NCI-H2227 (cell line): Measurements from ENCODE around the gene PTPRD.
"Not testable (repeated sequence)": the region's sequence is repeated elsewhere in the genome, so short reads cannot be mapped to it uniquely, and the experiment has no call there.

ENCODE experiments used
- DNase-seq: peaks from one replicate; lab custom pipeline; 2025; ENCODE audit not compliant: unreplicated experiment; lab: John Stamatoyannopoulos, UW

Gene PTPRD

GRCh38 chr9:8717146-8717545, 1895.7 kb downstream of the PTPRD start:
- no peak for DNase-seq

DNA sequence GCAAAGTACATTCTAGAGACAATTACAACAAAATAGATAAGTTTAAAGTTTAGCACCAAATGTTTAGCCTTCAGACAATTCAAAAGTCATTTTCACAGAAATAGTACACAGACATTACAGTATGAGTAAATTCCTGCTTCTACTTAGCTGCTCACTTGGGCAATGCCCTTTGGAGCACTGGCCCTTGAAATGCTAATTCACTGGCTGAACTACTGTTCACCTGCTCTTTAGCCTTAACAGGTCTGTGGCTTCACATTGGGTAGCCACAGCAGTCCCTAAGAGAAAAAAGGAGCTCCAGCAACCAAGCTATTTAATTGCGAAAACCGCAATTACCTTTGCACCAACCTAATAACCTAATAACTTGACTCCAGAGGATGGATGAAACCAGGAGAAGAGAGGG, 1897.0 kb downstream of the PTPRD start:
- no peak for DNase-seq

GRCh38 chr9:8713811-8714165, 1899.0 kb downstream of the PTPRD start:
- no peak for DNase-seq

DNA sequence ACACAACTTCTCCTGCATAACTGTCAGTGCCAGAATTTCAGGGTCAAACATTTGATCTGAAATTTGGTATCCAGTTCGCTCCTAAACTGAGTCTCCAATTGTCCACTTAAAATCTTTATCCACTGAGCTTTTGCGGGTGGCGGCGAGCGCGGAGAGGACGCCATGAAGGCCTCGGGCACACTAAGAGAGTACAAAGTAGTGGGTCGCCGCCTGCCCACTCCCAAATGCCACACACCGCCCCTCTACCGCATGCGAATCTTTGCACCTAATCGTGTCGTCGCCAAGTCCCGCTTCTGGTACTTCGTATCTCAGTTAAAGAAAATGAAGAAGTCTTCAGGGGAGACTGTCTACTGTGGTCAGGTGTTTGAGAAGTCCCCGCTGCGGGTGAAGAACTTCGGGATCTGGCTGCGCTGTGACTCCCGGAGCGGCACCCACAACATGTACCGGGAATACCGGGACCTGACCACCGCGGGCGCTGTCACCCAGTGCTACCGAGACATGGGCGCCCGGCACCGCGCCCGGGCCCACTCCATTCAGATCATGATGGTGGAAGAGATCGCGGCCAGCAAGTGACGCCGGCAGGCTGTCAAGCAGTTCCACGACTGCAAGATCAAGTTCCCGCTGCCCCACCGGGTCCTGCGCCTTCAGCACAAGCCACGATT, 1899.5 kb downstream of the PTPRD start:
- no peak for DNase-seq

GRCh38 chr9:8709731-8710130, 1903.1 kb downstream of the PTPRD start:
- DNase-seq: no peak

GRCh38 chr9:8708728-8709127, 1904.1 kb downstream of the PTPRD start:
- DNase-seq: no peak

GRCh38 chr9:8706998-8707397, 1905.8 kb downstream of the PTPRD start:
- DNase-seq: no peak

GRCh38 chr9:8706531-8706930, 1906.3 kb downstream of the PTPRD start:
- DNase-seq: no peak

- DNase-seq: no peak
Measured at GRCh38 chr9:8705861-8706260, 1906.9 kb downstream of the PTPRD start.

DNA sequence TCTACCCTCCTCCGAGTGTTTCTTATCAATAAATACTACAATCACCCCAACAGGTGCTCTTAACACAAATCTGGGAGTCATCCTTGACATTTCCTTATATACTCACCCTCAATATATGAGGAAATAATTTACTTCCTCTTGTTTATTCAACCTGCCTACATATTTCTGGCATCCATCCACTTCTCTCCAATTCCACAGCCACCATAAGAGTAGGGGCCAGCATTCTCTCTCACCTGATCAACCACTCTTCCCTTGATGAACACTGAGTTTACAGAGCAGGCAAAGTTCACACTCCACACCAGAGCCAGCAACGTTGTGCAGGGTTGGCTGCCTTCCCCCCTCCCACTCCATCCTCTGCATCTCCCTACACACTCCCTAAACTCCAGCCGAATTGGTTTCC, 1908.9 kb downstream of the PTPRD start:
- no peak for DNase-seq

- DNase-seq: no peak
Measured at GRCh38 chr9:8701904-8702303, 1910.9 kb downstream of the PTPRD start.

- DNase-seq: not testable (repeated sequence)
Measured at GRCh38 chr9:8697565-8697964, 1915.2 kb downstream of the PTPRD start.

DNA sequence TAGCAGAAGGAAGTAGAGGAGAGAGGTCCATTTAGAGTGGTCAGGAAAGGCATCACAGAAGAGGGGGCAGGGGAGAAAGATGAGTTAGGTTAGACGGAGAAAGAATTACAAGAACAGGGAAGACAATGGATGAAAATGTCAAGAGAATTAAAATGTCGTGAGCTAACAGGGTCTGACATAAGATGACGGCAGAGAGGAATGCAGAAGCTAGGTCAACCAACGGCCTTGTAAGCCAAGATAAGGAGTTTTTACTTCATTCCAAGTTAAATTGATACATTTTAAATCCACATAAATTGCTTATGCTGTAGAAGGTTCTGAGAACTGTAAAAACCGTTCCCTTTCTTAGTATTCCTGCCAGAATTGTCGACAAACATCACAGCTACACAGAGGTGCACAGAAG, 1916.3 kb downstream of the PTPRD start:
- DNase-seq: no peak

GRCh38 chr9:8694983-8695588, 1917.7 kb downstream of the PTPRD start:
- peak; percentile 52 for DNase-seq

DNA sequence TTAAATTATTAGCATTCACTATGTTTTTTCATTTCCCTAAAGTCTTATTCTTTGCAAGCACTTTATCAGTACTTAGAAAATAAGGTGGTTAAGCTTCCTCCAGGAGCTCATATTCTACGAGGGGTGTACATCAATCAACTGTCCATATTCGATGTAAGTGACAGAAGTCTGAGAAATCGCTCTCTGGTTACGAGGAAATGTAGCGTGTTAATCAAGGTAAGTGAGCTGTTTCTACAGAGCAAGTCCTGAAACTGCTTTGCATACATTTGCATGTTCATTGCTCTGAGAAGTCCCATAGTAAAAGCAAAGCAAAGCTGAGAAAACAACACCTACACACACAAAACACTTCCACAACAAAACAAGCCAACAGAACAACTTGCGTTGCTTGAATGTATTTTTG, 1919.3 kb downstream of the PTPRD start:
- no peak for DNase-seq

DNA sequence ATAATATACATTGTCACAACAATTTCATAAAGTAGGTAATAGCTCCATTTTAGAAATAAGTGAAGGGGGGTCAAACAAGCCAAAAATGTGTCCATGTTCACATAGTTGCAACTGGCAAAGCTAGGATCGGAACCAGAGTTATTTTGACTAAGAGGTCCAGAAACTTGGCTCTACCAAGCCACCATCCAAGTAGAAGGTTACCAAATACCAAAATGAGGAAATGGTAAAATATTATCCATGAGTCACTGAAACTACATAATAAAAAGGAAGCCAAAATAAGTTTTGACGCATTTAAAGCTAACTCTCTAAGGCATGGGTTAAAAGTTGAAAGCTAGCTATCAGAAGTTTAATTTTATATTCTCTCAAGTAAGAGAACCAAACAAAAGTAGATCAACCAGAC, 1926.3 kb downstream of the PTPRD start:
- no peak for DNase-seq

- DNase-seq: no peak
Measured at GRCh38 chr9:8685825-8686224, 1927.0 kb downstream of the PTPRD start.

DNA sequence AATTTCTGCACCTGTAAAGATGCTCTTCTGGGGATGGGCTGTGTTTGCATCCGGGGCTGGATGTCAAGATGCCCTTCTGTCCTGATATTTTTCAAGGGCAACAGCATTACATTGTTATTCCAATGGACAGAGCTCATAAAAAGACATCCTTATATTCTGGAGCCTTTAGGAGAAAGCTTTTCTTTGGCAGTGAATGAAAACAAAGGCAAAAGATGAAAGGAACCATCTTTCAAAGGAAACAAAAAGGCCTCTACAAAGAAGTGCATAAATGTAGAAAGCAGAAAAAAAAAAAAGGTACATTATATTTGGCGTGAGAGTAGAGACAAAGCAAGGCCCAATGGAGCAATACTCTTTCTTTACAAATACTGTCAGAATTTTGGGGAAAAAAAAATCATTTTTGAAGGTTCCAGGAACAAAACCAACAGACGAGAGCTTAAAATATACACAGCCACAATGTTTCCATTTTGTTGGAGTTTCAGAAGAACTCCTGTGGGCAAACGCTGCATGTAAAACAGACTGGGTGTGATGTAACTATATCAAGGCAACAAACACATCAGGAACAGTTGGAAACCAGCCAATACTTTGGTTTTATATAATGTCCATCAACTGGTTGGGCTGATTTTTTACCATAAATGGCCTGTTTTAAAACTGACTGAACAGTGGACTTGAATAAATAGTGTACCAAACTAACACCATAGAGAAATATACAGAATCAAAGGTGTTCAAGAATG, 1927.7 kb downstream of the PTPRD start:
- no peak for DNase-seq

GRCh38 chr9:8683496-8683895, 1929.3 kb downstream of the PTPRD start:
- DNase-seq: no peak

DNA sequence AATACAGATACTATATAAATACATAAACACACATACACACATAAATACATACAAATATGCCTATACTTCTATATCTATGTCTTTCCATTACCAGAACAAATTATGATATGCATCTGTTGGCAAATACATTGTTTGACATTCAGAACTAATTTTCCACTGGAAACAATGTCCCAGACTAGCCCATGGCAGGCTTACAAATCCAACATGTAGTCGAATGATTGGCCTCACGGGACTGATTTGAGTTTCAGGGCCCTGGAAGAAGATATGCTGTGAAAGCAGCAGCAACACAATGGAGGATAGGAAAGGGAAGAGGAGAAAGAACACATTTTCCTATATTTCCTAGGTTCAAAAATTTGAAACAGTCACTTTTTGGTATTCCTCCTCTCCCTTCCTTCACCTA, 1932.1 kb downstream of the PTPRD start:
- no peak for DNase-seq

DNA sequence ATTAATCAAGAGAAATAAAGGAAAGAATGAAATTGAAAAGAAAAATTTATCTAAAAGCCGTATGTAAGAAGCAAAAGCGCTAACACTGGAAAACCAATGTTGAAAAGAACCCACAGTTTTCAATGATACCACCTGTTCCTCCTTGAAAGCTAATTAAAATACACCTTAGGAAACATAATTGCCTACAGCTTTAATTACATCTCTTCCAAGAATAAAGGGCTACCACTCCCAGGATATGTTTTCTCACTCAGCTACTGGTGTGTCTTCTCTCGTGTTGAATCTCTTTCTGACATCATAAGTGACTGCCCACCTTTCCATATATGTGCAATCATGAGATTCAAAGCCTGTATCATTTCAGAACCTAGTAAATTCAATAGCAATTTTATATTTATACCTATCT, 1932.6 kb downstream of the PTPRD start:
- DNase-seq: no peak

DNA sequence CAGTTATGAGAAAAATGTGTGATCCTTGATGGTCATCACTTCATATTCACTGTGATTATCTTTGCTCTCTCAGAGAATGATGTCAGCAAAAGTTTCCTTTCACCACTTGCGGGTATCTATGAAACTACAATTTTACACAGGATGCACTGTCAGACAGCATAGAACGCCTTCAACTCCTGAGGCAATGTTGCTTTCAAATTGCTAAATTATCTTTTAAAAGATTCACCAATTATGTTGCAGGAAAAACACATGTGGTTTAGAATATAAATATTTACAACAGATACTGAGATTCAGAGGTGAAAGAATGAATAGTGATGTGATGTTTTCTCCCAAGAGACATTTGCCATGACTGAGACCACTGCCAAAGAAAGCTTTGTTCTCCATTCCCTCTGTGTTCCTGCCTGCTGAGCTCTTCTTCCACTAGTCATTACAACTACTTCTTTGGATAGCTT, 1933.4 kb downstream of the PTPRD start:
- DNase-seq: no peak
